HUES64 (cell line): ENCODE measurements around the gene PHKA2. TPM values are rescaled to one million over a fixed set of nuclear protein-coding genes. Genes with fewer than 3 reads are reported as not detected.
"Not testable (repeated sequence)": the region's sequence is repeated elsewhere in the genome, so short reads cannot be mapped to it uniquely, and the experiment has no call there.

Source experiments
- H3K27ac ChIP-seq: 2 replicates; pipeline ENCODE4 v1.7.0; 2013; ENCODE audit warnings: low read depth, low read length, inconsistent platforms
- H3K27me3 ChIP-seq: 2 replicates; pipeline ENCODE4 v1.6.1; 2013; ENCODE audit warnings: mild to moderate bottlenecking, low read length; ENCODE audit not compliant: insufficient read depth
- H3K36me3 ChIP-seq: 2 replicates; pipeline ENCODE4 v1.6.1; 2013; ENCODE audit warnings: mild to moderate bottlenecking, low read length; ENCODE audit not compliant: insufficient read depth
- H3K4me1 ChIP-seq: 2 replicates; pipeline ENCODE4 v1.6.1; 2013; ENCODE audit warnings: mild to moderate bottlenecking, low read length, moderate library complexity; ENCODE audit not compliant: insufficient read depth
- H3K4me3 ChIP-seq: 2 replicates; pipeline ENCODE4 v1.5.1; 2013; ENCODE audit warnings: mild to moderate bottlenecking, low read length, moderate library complexity
- H3K9ac ChIP-seq: 2 replicates; pipeline ENCODE4 v1.6.1; 2013; ENCODE audit warnings: mild to moderate bottlenecking, low read depth, low read length
- H3K9me3 ChIP-seq: 2 replicates; pipeline ENCODE4 v1.6.1; 2013; ENCODE audit warnings: low read depth, low read length; ENCODE audit not compliant: insufficient read depth
- WGBS: fragments of 150-250, 120-280 bp; methylation state at CpG from one replicate; pipeline ENCODE4 v1.1.7; 2013; ENCODE audit warnings: missing lambda C conversion rate; 5-methylcytosine and 5-hydroxymethylcytosine counted together
- polyA plus RNA-seq, 2 experiments: library from polyadenylated mRNA; stranded (reverse); fragments of 50-300 nt; gene quantifications; one replicate each; pipeline ENCODE4 v1.2.3, GENCODE V29; 2013

The PHKA2 gene
- 13.4 TPM for polyA plus RNA-seq (2013, experiment 1 of 2)
- 15.0 TPM for polyA plus RNA-seq (2013, experiment 2 of 2)

GRCh38 chrX:18983666-18984380, at the start of gene PHKA2:
Gene PHKA2 (minus strand): TSS chrX:18984114. CDS start chrX:18983932, 182 bp downstream.
- Histone ChIP-seq H3K9ac (peak within 1 kb of the TSS; percentile 86), H3K4me3 (peak within 1 kb of the TSS; percentile 84), H3K27ac (peak within 1 kb of the TSS; percentile 85), H3K4me1 (no peaks in the 10 kb centered on the region), H3K27me3 (no peaks in the 10 kb centered on the region), H3K9me3 (no peaks in the 10 kb centered on the region), H3K36me3 (no peaks in the 10 kb centered on the region)
- under 1% methylated on average over 64 of the region's 64 CpGs for WGBS

GRCh38 chrX:19030805-19031204, 46.9 kb upstream of the PHKA2 start:
- WGBS = 98% methylated on average over 3 of the region's 3 CpGs
- H3K27me3 ChIP-seq = no peaks in the 10 kb centered on the region
- H3K36me3 ChIP-seq = no peaks in the 10 kb centered on the region

GRCh38 chrX:19028560-19028959, 44.6 kb upstream of the PHKA2 start:
- no peaks in the 10 kb centered on the region for H3K4me1 ChIP-seq
- no peak overlapping the region for H3K27ac ChIP-seq
- no peaks in the 10 kb centered on the region for H3K27me3 ChIP-seq
- 94% methylated on average over 6 of the region's 6 CpGs for WGBS
- no peaks in the 10 kb centered on the region for H3K9me3 ChIP-seq
- H3K36me3 ChIP-seq = no peaks in the 10 kb centered on the region
- no peak overlapping the region for H3K4me3 ChIP-seq
- H3K9ac ChIP-seq = no peak overlapping the region

More at GRCh38 chrX:19030805-19031204, 46.9 kb upstream of the PHKA2 start:
- H3K27ac ChIP-seq = no peak overlapping the region
- H3K9ac ChIP-seq = no peak overlapping the region
- H3K4me1 ChIP-seq = no peaks in the 10 kb centered on the region
- no peaks in the 10 kb centered on the region for H3K9me3 ChIP-seq
- H3K4me3 ChIP-seq = no peak overlapping the region

GRCh38 chrX:19024366-19024765, 40.5 kb upstream of the PHKA2 start:
- H3K9me3 ChIP-seq = no peaks in the 10 kb centered on the region
- no peak overlapping the region for H3K27ac ChIP-seq
- WGBS = 83% methylated on average over 3 of the region's 4 CpGs
- H3K36me3 ChIP-seq = no peaks in the 10 kb centered on the region
- no peak overlapping the region for H3K9ac ChIP-seq
- no peaks in the 10 kb centered on the region for H3K27me3 ChIP-seq
- no peaks in the 10 kb centered on the region for H3K4me1 ChIP-seq
- H3K4me3 ChIP-seq = no peak overlapping the region

GRCh38 chrX:19019996-19020395, 36.1 kb upstream of the PHKA2 start:
- Histone ChIP-seq H3K4me3 (no peak overlapping the region), H3K9ac (no peak overlapping the region), H3K27ac (no peak overlapping the region), H3K4me1 (no peaks in the 10 kb centered on the region), H3K27me3 (no peaks in the 10 kb centered on the region), H3K36me3 (no peaks in the 10 kb centered on the region), H3K9me3 (no peaks in the 10 kb centered on the region)
- 94% methylated on average over 2 of the region's 2 CpGs for WGBS

- no peak overlapping the region for H3K4me3 ChIP-seq
- no peaks in the 10 kb centered on the region for H3K4me1 ChIP-seq
- H3K9ac ChIP-seq = no peak overlapping the region
- no peak overlapping the region for H3K27ac ChIP-seq
- H3K27me3 ChIP-seq = no peaks in the 10 kb centered on the region
- 62% methylated on average over 2 of the region's 3 CpGs for WGBS
- H3K9me3 ChIP-seq = no peaks in the 10 kb centered on the region
- no peaks in the 10 kb centered on the region for H3K36me3 ChIP-seq
Observed at GRCh38 chrX:19017271-19017670, 33.4 kb upstream of the PHKA2 start.

- not testable (repeated sequence) for H3K27ac ChIP-seq
Observed at GRCh38 chrX:19016614-19017013, 32.7 kb upstream of the PHKA2 start.

GRCh38 chrX:19007868-19008267, 24.0 kb upstream of the PHKA2 start:
- 93% methylated on average over 4 of the region's 4 CpGs for WGBS
- H3K27ac ChIP-seq = no peak overlapping the region

More at GRCh38 chrX:19016614-19017013, 32.7 kb upstream of the PHKA2 start:
- H3K9ac ChIP-seq, H3K9me3 ChIP-seq, H3K4me3 ChIP-seq, H3K4me1 ChIP-seq, H3K36me3 ChIP-seq, H3K27me3 ChIP-seq: not testable (repeated sequence)
- 95% methylated on average over 8 of the region's 8 CpGs for WGBS

GRCh38 chrX:19007011-19007410, 23.1 kb upstream of the PHKA2 start:
- H3K9ac ChIP-seq = no peak overlapping the region
- no peaks in the 10 kb centered on the region for H3K36me3 ChIP-seq
- no peak overlapping the region for H3K4me3 ChIP-seq
- 91% methylated on average over 7 of the region's 7 CpGs for WGBS
- no peak overlapping the region for H3K27ac ChIP-seq
- no peaks in the 10 kb centered on the region for H3K9me3 ChIP-seq
- H3K4me1 ChIP-seq = no peaks in the 10 kb centered on the region
- no peaks in the 10 kb centered on the region for H3K27me3 ChIP-seq

More at GRCh38 chrX:19007868-19008267, 24.0 kb upstream of the PHKA2 start:
- Histone ChIP-seq H3K36me3 (no peaks in the 10 kb centered on the region), H3K4me1 (no peaks in the 10 kb centered on the region), H3K9me3 (no peaks in the 10 kb centered on the region), H3K9ac (no peak overlapping the region), H3K27me3 (no peaks in the 10 kb centered on the region), H3K4me3 (no peak overlapping the region)

- Histone ChIP-seq H3K9me3 (no peaks in the 10 kb centered on the region), H3K4me1 (no peaks in the 10 kb centered on the region), H3K9ac (no peak overlapping the region), H3K27me3 (no peaks in the 10 kb centered on the region), H3K4me3 (no peak overlapping the region), H3K36me3 (no peaks in the 10 kb centered on the region), H3K27ac (no peak overlapping the region)
- WGBS = 95% methylated on average over 4 of the region's 4 CpGs
Observed at GRCh38 chrX:19005909-19006308, 22.0 kb upstream of the PHKA2 start.

- Histone ChIP-seq H3K27me3 (no peaks in the 10 kb centered on the region), H3K36me3 (no peaks in the 10 kb centered on the region), H3K4me1 (no peaks in the 10 kb centered on the region; the same call in 1 of the 2 replicates), H3K9me3 (no peaks in the 10 kb centered on the region), H3K27ac (no peak overlapping the region), H3K9ac (no peak overlapping the region), H3K4me3 (no peak overlapping the region)
- WGBS = 98% methylated on average over 5 of the region's 5 CpGs
Observed at GRCh38 chrX:19003756-19004155, 19.8 kb upstream of the PHKA2 start.
